GM19035 (cell line): Measurements from ENCODE around the gene ARHGAP24.
"Not testable (repeated sequence)": the region's sequence is repeated elsewhere in the genome, so short reads cannot be mapped to it uniquely, and the experiment has no call there.

ENCODE experiments used
- ATAC-seq: cut with Tn5 transposase; IDR thresholded peaks from one replicate; pipeline ENCODE4 v1.9.1; 2021; ENCODE audit not compliant: unreplicated experiment

ARHGAP24 gene

GRCh38 chr4:85805891-85806290 lies 330.9 kb downstream of the ARHGAP24 start:
- ATAC-seq = no peak

- ATAC-seq = no peak
These were observed 331.4 kb downstream of the ARHGAP24 start for GRCh38 chr4:85806334-85806733.

- ATAC-seq = no peak
These were observed 332.4 kb downstream of the ARHGAP24 start for GRCh38 chr4:85807247-85807950.

GRCh38 chr4:85808104-85808503 lies 333.2 kb downstream of the ARHGAP24 start:
- no peak for ATAC-seq

GRCh38 chr4:85808864-85809263 lies 333.9 kb downstream of the ARHGAP24 start:
- no peak for ATAC-seq

GRCh38 chr4:85812776-85813175 lies 337.8 kb downstream of the ARHGAP24 start:
- ATAC-seq = no peak

GRCh38 chr4:85815796-85816459 lies 341.0 kb downstream of the ARHGAP24 start:
- ATAC-seq = no peak

- ATAC-seq = no peak
These were observed 343.8 kb downstream of the ARHGAP24 start for GRCh38 chr4:85818700-85819099.

GRCh38 chr4:85820101-85820500 lies 345.2 kb downstream of the ARHGAP24 start:
- not testable (repeated sequence) for ATAC-seq

- ATAC-seq = no peak
These were observed 346.9 kb downstream of the ARHGAP24 start for GRCh38 chr4:85821688-85822455.

GRCh38 chr4:85823295-85823694 lies 348.3 kb downstream of the ARHGAP24 start:
- no peak for ATAC-seq

GRCh38 chr4:85824166-85824945 lies 349.4 kb downstream of the ARHGAP24 start:
- no peak for ATAC-seq

- no peak for ATAC-seq
These were observed 351.2 kb downstream of the ARHGAP24 start for GRCh38 chr4:85826060-85826678.

- no peak for ATAC-seq
These were observed 353.3 kb downstream of the ARHGAP24 start for GRCh38 chr4:85828027-85828890.

GRCh38 chr4:85829276-85830051 lies 354.5 kb downstream of the ARHGAP24 start:
- no peak for ATAC-seq

GRCh38 chr4:85831647-85832046 lies 356.7 kb downstream of the ARHGAP24 start:
- ATAC-seq = no peak

- no peak for ATAC-seq
These were observed 358.4 kb downstream of the ARHGAP24 start for GRCh38 chr4:85833302-85833701.

- ATAC-seq = no peak
These were observed 360.0 kb downstream of the ARHGAP24 start for GRCh38 chr4:85834934-85835333.
